GM12892 (cell line): ENCODE results near the gene ADM5.

Experiments used
- POLR2A ChIP-seq: IDR thresholded peaks from 2 replicates; pipeline ENCODE4 v1.6.1; 2011; ENCODE audit warnings: low read depth, low read length, control low read depth
- POLR2AphosphoS5 ChIP-seq: IDR thresholded peaks from 2 replicates; pipeline ENCODE4 v1.6.1; 2011; ENCODE audit warnings: low read depth, low read length, control low read depth

DNA sequence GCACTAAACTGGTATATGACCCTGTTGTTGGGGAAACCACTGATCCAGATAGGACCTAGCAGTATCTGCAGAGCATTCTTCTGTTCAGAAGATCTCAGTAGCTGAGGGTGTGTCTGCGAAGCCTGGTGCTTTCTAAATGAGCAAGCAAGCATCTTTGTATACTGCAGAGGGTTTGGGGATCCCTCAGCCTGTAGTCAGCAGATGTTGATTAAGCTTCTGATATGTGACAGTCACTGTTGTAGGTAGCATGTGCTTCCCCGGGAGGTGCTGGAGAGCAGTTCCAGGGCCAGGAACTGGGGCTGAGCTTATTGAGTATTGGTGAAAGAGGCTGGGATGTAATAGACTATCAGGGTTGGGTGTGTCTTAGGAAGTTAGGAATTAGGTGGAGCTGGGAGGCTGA is 45.9 kb upstream of the ADM5 start:
- TF ChIP-seq POLR2AphosphoS5 (no peak), POLR2A (no peak)
